Spinal cord (tissue), 10 donors: Measurements from ENCODE around the gene SAC3D1. TPM values are rescaled to one million over a fixed set of nuclear protein-coding genes. Genes with fewer than 3 reads are reported as not detected.
"Not testable (repeated sequence)": the region's sequence is repeated elsewhere in the genome, so short reads cannot be mapped to it uniquely, and the experiment has no call there.

Source experiments
- DNase-seq, 6 donors: peaks; one replicate each; pipeline versions ENCODE4 v3.0.0 to v3.0.0-alpha.2; 2013 to 2015; ENCODE audit warnings: low spot score in 6 of 6, low read depth in 4 of 6
- H3K27ac ChIP-seq: one replicate; pipeline ENCODE4 v1.5.1; 2013; ENCODE audit warnings: low read depth, low read length, control low read depth
- H3K27me3 ChIP-seq: one replicate; pipeline ENCODE4 v1.6.1; 2013; ENCODE audit warnings: low read length; ENCODE audit not compliant: control insufficient read depth, insufficient read depth
- H3K36me3 ChIP-seq: one replicate; pipeline ENCODE4 v1.6.1; 2013; ENCODE audit warnings: low read length; ENCODE audit not compliant: control insufficient read depth, insufficient read depth
- H3K4me1 ChIP-seq: one replicate; pipeline ENCODE4 v1.6.1; 2013; ENCODE audit warnings: low read length; ENCODE audit not compliant: control insufficient read depth, insufficient read depth
- H3K4me3 ChIP-seq: one replicate; pipeline ENCODE4 v1.5.1; 2013; ENCODE audit warnings: low read depth, low read length, control low read depth
- H3K9me3 ChIP-seq: one replicate; pipeline ENCODE4 v1.6.1; 2013; ENCODE audit warnings: low read length; ENCODE audit not compliant: control insufficient read depth, insufficient read depth
- WGBS: methylation state at CpG from one replicate; pipeline ENCODE4 v1.1.5; 2013; ENCODE audit warnings: missing lambda C conversion rate; ENCODE audit not compliant: insufficient coverage; 5-methylcytosine and 5-hydroxymethylcytosine counted together
- polyA plus RNA-seq, 2 donors: library from polyadenylated mRNA; unstranded; fragments of 120-200 nt; gene quantifications; one replicate each; pipeline ENCODE4 v1.2.1, GENCODE V29; 2013; ENCODE audit not compliant: insufficient read length in 2 of 2
- total RNA-seq, 2 donors: library from RNA; depleted of rRNA in 1 of 2; stranded (reverse); fragments of 120-200 nt in 1 of 2; fragments of >200 nt in 1 of 2; gene quantifications; one replicate each; pipeline versions ENCODE4 v1.2.3 to v1.2.4, GENCODE V29; 2013 to 2014
- donor health status: healthy.

Gene SAC3D1
- total and polyA plus RNA-seq, 4 donors: 4.0 to 18.0 (median 11.5) TPM

DNA sequence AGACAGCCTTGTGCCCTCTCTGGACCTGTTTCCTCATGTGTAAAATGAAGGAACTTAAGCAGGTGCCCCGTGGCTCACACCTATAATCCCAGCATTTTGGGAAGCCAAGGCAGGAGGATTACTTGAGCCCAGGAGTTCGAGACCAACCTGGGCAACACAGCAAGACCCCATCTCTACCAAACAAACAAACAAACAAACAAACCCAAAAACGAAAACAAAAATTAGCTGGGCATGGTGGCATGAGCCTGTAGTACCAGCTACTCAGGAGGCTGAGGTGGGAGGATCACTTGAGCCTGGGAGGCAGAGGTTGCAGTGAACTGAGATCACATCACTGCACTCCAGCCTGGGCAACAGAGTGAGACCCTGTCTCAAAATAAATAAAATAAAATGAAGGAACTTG is 37.0 kb upstream of the SAC3D1 start:
- H3K27ac ChIP-seq, H3K27me3 ChIP-seq, DNase-seq, H3K36me3 ChIP-seq, H3K4me3 ChIP-seq, H3K4me1 ChIP-seq, H3K9me3 ChIP-seq: not testable (repeated sequence)
- WGBS: 75% methylated on average over 2 of the region's 3 CpGs

DNA sequence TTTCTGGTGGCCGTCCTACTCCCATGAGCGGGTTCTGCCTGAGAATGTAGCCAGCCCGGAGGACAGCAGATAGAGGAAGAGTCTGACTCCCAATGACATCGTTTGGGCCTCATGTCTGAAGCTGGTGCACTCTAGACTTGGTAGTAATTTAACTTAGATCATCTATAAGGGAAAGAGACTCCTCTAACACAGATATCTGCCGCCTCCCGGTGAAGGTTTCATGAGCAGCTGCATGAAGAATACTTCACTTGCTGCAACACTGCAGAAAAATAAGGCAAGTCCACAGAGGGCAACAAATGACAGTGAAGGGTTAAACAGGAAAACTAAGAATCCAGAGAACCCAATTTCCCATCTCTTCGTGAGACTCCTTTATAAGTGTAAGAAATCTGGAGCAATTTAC is 33.0 kb upstream of the SAC3D1 start:
- no peak for DNase-seq
- H3K27ac ChIP-seq: no peak overlapping the region
- no peaks in the 10 kb centered on the region for H3K4me1 ChIP-seq
- no peak overlapping the region for H3K4me3 ChIP-seq
- H3K36me3 ChIP-seq: no peaks in the 10 kb centered on the region
- 57% methylated on average over 3 of the region's 7 CpGs for WGBS
- no peaks in the 10 kb centered on the region for H3K9me3 ChIP-seq
- H3K27me3 ChIP-seq: no peaks in the 10 kb centered on the region

DNA sequence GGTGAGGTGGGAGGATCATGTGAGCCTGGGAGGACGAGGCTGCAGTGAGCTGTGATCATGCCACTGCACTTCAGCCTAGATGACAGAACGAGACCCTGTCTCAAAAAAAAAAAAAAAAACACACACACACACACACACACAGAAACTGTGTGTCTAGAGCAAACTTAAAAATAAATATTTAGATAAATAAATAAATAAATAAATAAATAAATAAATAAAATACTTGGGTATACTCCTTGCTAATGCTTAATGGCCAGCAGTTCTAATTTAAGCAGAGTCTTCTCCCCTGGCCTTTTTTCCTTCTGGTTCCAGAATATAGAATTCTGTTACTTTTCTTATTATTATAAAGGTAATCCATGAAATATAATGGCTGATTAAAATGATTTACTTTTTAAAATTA is 32.1 kb upstream of the SAC3D1 start:
- WGBS: no CpG with 5 or more reads among the region's 2 CpGs
- Histone ChIP-seq H3K9me3 (no peaks in the 10 kb centered on the region), H3K4me3 (no peak overlapping the region), H3K36me3 (no peaks in the 10 kb centered on the region), H3K27me3 (no peaks in the 10 kb centered on the region), H3K4me1 (peaks cover 5% of the 10 kb centered on the region), H3K27ac (no peak overlapping the region)
- no peak for DNase-seq

DNA sequence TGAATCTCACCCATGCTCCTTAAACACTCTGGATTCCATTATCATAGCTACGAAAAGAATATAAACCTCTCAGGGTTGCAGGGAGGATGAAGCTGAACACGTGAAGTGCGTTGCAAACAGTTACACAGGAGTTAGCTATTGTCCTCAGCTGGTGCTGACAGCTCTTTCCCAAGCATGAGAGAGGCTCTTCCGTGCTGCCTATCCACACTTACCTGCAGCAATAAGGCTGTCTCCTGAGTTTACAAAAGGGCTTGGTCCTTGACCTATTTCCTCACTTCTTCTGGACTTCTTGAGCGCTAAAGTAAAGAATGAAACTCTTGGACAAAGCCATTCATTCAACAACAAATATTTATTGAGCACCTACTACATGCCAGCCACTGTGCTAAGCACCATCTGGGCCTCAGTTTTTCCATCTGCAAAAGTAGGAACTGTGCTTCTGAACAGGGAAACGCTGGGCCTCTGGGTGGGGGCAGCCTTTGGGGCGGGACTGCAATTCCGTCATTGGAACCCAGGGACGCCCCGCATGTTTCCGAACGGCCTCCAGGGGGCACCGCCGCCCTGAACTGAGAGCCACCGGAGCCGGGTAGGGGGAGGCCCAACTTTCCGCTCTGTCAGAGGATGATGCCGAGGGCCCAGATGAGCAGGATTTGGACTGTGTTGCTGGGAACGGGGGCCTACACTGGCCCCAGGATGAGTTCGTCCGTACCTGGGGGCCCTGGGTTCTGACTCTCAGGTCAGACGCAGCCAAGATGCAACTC is 27.7 kb upstream of the SAC3D1 start:
- Histone ChIP-seq H3K4me3 (peak overlapping the region; percentile 92), H3K27me3 (no peaks in the 10 kb centered on the region), H3K4me1 (peaks cover 15% of the 10 kb centered on the region), H3K36me3 (peaks cover 13% of the 10 kb centered on the region), H3K9me3 (no peaks in the 10 kb centered on the region), H3K27ac (peak overlapping the region; percentile 100)
- DNase-seq: peak in 5 of 6 donors; percentile 62 to 94 (median 75)
- 16% methylated on average over 22 of the region's 22 CpGs for WGBS

DNA sequence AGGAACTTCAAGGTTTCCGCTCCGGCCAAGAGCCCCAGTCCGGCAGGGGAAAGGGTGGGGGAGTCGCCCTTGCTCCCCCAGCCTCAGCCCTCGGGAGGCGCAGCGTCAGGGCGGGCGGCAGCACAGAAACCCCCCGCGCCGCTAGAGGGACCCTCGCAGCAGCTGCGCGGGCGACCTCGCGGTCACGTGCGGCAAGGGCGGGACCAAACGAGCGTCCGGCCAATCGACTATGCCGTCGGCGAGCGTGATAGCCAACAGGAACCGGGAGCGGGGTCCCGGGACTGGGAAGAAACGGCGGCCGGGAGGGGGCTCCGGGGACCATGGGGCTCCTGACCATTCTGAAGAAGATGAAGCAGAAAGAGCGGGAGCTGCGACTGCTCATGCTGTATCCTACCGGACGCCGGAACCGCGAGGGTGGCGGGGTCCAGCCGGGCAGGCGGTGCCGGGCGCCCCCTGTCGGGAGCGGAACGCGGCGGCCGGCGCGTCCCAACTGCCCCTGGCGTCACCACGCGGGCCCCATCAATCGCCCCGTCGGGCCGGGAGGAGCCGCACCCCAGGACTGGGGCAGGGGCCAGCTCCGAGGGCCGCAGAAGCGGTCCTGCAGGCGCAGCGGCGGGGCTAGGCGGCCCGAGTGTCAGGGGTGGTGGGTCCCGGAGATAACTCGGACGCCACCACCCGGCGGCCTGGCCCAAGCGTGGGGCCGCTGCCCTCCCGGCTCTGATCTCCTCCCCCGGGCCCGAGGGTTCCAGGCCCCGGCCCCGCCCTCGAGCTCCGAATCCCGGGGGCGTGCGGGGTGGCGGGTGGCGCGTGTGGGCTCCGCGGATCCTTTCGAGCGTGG is 26.9 kb upstream of the SAC3D1 start, which contains the start of gene ARL2:
ARL2 (plus strand) TSS at position 273 of the 838 bp plus-strand sequence; CDS start at position 321, 48 bp downstream.
- WGBS: under 1% methylated on average over 96 of the region's 96 CpGs
- H3K9me3 ChIP-seq: no peaks in the 10 kb centered on the region
- DNase-seq: peak; percentile 79 to 98 (median 86)
- peaks cover 15% of the 10 kb centered on the region for H3K4me1 ChIP-seq
- peak within 1 kb of the TSS; percentile 100 for H3K27ac ChIP-seq
- H3K27me3 ChIP-seq: no peaks in the 10 kb centered on the region
- peaks cover 21% of the 10 kb centered on the region for H3K36me3 ChIP-seq
- H3K4me3 ChIP-seq: peak within 1 kb of the TSS; percentile 92

DNA sequence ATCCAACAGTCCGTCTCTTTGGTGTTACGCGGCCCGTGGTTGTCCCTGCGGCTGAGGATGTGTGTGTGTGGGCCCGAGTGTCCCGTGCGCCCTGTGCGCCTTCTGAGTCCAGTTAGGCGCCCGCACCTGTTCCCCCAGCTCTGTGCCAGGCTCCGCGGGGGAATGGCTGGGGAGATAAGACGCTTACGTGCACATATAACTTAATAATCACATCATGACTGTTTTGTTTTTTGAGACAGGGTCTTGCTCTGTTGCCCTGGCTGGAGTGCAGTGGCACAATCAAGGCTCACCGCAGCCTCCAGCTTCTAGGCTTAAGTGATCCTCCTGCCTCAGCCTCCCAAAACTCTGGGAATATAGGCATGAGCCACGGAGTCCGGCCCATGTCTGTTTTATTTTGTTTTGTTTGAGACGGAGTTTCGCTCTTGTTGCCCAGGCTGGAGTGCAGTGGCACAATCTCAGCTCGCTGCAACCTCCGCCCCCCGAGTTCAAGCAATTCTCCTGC is 26.2 kb upstream of the SAC3D1 start:
- peaks cover 24% of the 10 kb centered on the region for H3K36me3 ChIP-seq
- no peaks in the 10 kb centered on the region for H3K27me3 ChIP-seq
- H3K27ac ChIP-seq: peak overlapping the region; percentile 100
- DNase-seq: no peak
- H3K4me1 ChIP-seq: peaks cover 15% of the 10 kb centered on the region
- H3K4me3 ChIP-seq: peak overlapping the region; percentile 92
- 10% methylated on average over 11 of the region's 23 CpGs for WGBS
- H3K9me3 ChIP-seq: no peaks in the 10 kb centered on the region

DNA sequence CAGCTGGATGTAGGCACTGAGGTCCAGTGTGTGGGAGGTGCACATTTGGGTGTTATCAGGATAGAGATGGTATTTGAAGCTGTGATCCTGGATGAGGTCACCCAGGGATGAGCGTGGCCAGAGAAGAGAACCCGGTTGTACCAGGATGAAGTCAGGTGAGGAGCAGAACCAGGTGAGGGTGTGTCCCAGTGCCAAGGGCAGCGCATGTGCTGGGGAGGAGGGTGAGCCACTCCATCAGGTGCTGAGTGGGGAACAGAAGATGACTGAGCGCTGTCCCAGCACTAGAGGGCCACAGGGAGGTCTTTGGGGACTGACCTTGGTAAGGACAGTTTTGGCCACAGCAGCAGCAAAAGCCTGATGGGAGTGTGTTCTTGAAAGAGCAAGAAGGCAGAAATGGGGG is 24.3 kb upstream of the SAC3D1 start:
- Histone ChIP-seq H3K27me3 (no peaks in the 10 kb centered on the region), H3K27ac (no peak overlapping the region), H3K4me3 (no peak overlapping the region), H3K9me3 (no peaks in the 10 kb centered on the region), H3K36me3 (peaks cover 43% of the 10 kb centered on the region), H3K4me1 (peaks cover 15% of the 10 kb centered on the region)
- no peak for DNase-seq
- WGBS: 99% methylated on average over 4 of the region's 4 CpGs

DNA sequence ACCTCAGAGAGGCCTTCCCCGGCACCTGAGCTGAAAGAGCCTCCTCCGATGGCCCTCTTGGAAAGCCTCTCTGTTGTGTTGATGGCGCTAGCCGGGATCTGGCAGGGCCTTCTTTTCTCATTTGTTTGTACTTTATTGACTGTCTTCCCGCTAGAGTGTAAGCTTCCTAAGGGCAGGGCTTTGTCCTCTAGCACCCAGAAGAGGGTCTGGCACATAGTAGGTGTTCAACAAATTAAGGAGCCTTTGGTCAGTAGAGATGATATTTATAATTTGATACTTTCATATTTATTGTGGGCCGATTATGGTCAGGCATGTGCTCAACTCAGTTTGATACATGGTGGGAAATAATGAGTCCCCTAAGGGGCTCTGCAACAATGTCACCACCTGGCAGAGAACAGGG is 23.1 kb upstream of the SAC3D1 start:
- Histone ChIP-seq H3K36me3 (peaks cover 53% of the 10 kb centered on the region), H3K4me1 (peaks cover 15% of the 10 kb centered on the region), H3K4me3 (no peak overlapping the region), H3K27me3 (no peaks in the 10 kb centered on the region), H3K9me3 (no peaks in the 10 kb centered on the region), H3K27ac (no peak overlapping the region)
- WGBS: 84% methylated on average over 3 of the region's 6 CpGs
- no peak for DNase-seq

DNA sequence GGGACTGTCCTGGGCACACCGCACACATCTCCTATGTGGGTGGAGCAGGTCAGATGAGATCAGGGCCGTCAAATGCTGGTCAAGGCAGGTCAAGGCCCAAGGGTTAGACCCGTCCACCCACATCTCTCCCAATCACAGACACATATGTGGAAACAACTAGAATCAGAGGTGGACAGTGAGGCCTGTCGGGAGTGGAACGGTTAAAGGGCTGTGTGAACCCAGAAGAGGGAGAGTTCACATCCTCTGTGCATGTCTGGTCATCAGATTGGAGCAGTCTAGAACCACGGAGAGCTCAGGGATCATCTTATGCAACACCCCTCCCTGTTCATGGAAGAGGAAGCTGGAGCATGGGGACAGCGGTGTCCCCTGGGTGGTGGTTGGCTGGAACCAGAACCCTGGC is 21.2 kb upstream of the SAC3D1 start:
- Histone ChIP-seq H3K9me3 (no peaks in the 10 kb centered on the region), H3K27ac (no peak overlapping the region), H3K4me3 (no peak overlapping the region), H3K27me3 (no peaks in the 10 kb centered on the region), H3K4me1 (peaks cover 6% of the 10 kb centered on the region), H3K36me3 (peaks cover 53% of the 10 kb centered on the region)
- WGBS: 92% methylated on average over 2 of the region's 7 CpGs
- no peak for DNase-seq
